Measurements from ENCODE around the gene SLC29A3. TPM values are rescaled to one million over a fixed set of nuclear protein-coding genes. Genes with fewer than 3 reads are reported as not detected.

The SLC29A3 gene
- total and polyA plus RNA-seq, 2 of the 8 experiments (the other 6 are each of a cell fraction or from before 2014, with no cell fraction given), result 14.0 to 24.6 TPM

DNA sequence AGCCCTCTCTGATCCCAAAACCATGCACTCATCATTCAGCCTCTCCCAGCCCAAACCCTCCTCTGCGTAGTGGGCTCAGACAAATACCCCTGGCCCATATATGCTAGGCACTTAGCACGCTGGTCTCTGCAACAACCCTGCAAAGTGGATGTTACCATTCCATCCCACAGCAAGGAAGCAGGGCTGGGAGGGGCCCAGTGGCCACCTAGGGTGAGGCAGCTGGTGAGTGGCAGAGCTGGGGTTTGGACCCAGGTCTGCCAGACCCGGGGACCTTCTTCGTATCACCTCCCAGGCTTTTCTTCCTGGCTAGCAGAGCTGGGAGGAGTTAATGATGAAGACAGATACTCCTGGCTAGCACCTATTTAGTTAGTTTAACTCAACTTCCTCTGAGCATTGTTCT is 33.1 kb upstream of the SLC29A3 start (continued):
- no peak for TF ChIP-seq HDAC6 (IDR thresholded peaks at IDR 0.05; ENCODE audit: low read depth, low read length)
- TF ChIP-seq TBP (IDR thresholded peaks at IDR 0.05; ENCODE audit: low read depth, low read length), result no peak
- no peak for TF ChIP-seq CREB1 (IDR thresholded peaks at IDR 0.05)

Data from H1 (cell line).